ENCODE data around the gene CA11.
"Not testable (repeated sequence)": the region's sequence is repeated elsewhere in the genome, so short reads cannot be mapped to it uniquely, and the experiment has no call there.

CA11 gene

GRCh38 chr19:48639483-48640375 is 6.3 kb downstream of the CA11 start:
- peak in 1 of 2 experiments; percentile 46 for DNase-seq

GRCh38 chr19:48638831-48639381 is 7.1 kb downstream of the CA11 start:
- peak in 1 of 2 experiments; percentile 56 for DNase-seq

GRCh38 chr19:48637948-48638830 is 7.8 kb downstream of the CA11 start:
- DNase-seq, result peak; percentile 76 to 81

GRCh38 chr19:48637449-48637947 is 8.5 kb downstream of the CA11 start:
- peak; percentile 98 to 99 for DNase-seq

- no peak for DNase-seq
Measured at GRCh38 chr19:48636859-48637448, 9.0 kb downstream of the CA11 start, which contains the start of gene DBP. DBP (minus strand) TSS chr19:48637379; CDS start chr19:48636994, 385 bp downstream.

GRCh38 chr19:48635966-48636858 is 9.8 kb downstream of the CA11 start:
- no peak for DNase-seq

GRCh38 chr19:48635263-48635965 is 10.6 kb downstream of the CA11 start:
- peak; percentile 81 to 86 for DNase-seq

GRCh38 chr19:48634424-48635262 is 11.3 kb downstream of the CA11 start:
- peak; percentile 95 to 97 for DNase-seq

GRCh38 chr19:48634036-48634342 is 12.0 kb downstream of the CA11 start:
- no peak for DNase-seq

GRCh38 chr19:48633148-48634035 is 12.6 kb downstream of the CA11 start:
- DNase-seq, result no peak

- no peak for DNase-seq
Measured at GRCh38 chr19:48632692-48633147, 13.3 kb downstream of the CA11 start.

GRCh38 chr19:48632286-48632685 is 13.7 kb downstream of the CA11 start:
- DNase-seq, result not testable (repeated sequence)

GRCh38 chr19:48631225-48631624 is 14.8 kb downstream of the CA11 start:
- DNase-seq, result no peak

- DNase-seq, result no peak
Measured at GRCh38 chr19:48630296-48631063, 15.5 kb downstream of the CA11 start.

- peak; percentile 63 to 65 for DNase-seq
Measured at GRCh38 chr19:48629599-48630295, 16.2 kb downstream of the CA11 start.

GRCh38 chr19:48629297-48629598 is 16.7 kb downstream of the CA11 start:
- DNase-seq, result no peak

- DNase-seq, result no peak
Measured at GRCh38 chr19:48628486-48629296, 17.3 kb downstream of the CA11 start.

All from activated T-cell treated with anti-CD3 and anti-CD28 coated beads, Interleukin-2, amount 50 U/mL, for 48 hours (primary cell).